Suprapubic skin (tissue), 3 donors: ENCODE results near the gene PSMD12.

ENCODE experiments used
- CTCF ChIP-seq, 2 donors: fragments of 200-600 bp in 1 of 2; fragments of 450-650 bp in 1 of 2; sonication (generic) in 1 of 2; IDR thresholded peaks; one replicate each; pipeline ENCODE4 v1.5.1; 2016 to 2019; ENCODE audit warnings: antibody characterized with exemption in 2 of 2, mild to moderate bottlenecking in 1 of 2, moderate library complexity in 1 of 2
- POLR2AphosphoS5 ChIP-seq, 3 donors: sonication (generic); formaldehyde crosslinking; IDR thresholded peaks; one replicate each; pipeline ENCODE4 v1.6.1; 2017; ENCODE audit warnings: antibody characterized with exemption in 3 of 3

DNA sequence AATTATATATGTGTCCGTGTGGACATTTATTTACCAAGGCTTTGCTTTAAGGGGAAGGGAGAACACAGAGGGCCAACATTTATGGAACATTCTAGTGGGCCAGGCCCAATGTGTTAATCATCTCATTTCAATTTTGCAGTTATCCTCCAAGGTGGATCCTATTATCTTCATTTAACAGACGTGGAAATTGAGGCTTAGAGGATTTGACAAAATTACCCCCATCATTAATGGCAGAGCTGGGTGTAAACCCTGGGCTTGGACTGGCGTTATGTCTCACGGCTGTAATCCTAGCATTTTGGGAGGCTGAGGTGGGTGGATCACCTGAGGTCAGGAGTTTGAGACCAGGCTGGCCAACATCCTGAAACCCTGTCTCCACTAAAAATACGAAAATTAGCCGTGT is 37.1 kb upstream of the PSMD12 start:
- TF ChIP-seq CTCF (IDR thresholded peaks at IDR 0.05) (no peak), POLR2AphosphoS5 (IDR thresholded peaks at IDR 0.05) (no peak)
